K562 (cell line): Measurements from ENCODE around the gene FYTTD1. TPM values are rescaled to one million over a fixed set of nuclear protein-coding genes. Genes with fewer than 3 reads are reported as not detected.

Source experiments
- ARNT ChIP-seq, 2 experiments: fragments of 450-650 bp; IDR thresholded peaks; 2 replicates each; pipeline ENCODE4 v1.6.1; 2016; ENCODE audit warnings: mild to moderate bottlenecking in 1 of 2
- CBX1 ChIP-seq: sonication (generic); IDR thresholded peaks from 2 replicates; pipeline ENCODE4 v1.6.1; 2016; ENCODE audit warnings: antibody characterized with exemption, low read depth, mild to moderate bottlenecking
- CBX5 ChIP-seq: IDR thresholded peaks from 2 replicates; pipeline ENCODE4 v1.6.1; 2014; ENCODE audit warnings: low read depth, borderline replicate concordance
- DNMT1 ChIP-seq: fragments of 450-650 bp; IDR thresholded peaks from 2 replicates; pipeline ENCODE4 v1.6.1; 2016; ENCODE audit warnings: antibody characterized with exemption, mild to moderate bottlenecking
- EZH2 ChIP-seq: IDR thresholded peaks from 2 replicates; pipeline ENCODE4 v1.6.1; 2012; ENCODE audit warnings: low read depth, mild to moderate bottlenecking, inconsistent platforms, low read length, borderline replicate concordance
- GABPB1 ChIP-seq: sonication (generic); formaldehyde crosslinking; IDR thresholded peaks from 2 replicates; pipeline ENCODE4 v1.8.0; 2022; ENCODE audit warnings: mild to moderate bottlenecking, missing genetic modification reagents
- GATAD2A ChIP-seq: fragments of 450-650 bp; IDR thresholded peaks from 2 replicates; pipeline ENCODE4 v1.6.1; 2017
- GTF2F1 ChIP-seq: IDR thresholded peaks from 2 replicates; pipeline ENCODE4 v1.6.1; 2011; ENCODE audit warnings: low read depth, low read length, improper control_type of control experiment
- HMGN3 ChIP-seq: IDR thresholded peaks from 2 replicates; pipeline ENCODE4 v1.6.1; 2011; ENCODE audit warnings: borderline replicate concordance, low read depth, mild to moderate bottlenecking, mixed read lengths, low read length; ENCODE audit not compliant: insufficient read length; ENCODE audit errors: extremely low read depth
- SPI1 ChIP-seq: IDR thresholded peaks from 2 replicates; pipeline ENCODE4 v1.6.1; 2011; ENCODE audit warnings: low read depth, low read length, control low read depth, borderline replicate concordance
- TAF1 ChIP-seq: IDR thresholded peaks from 2 replicates; pipeline ENCODE4 v1.6.1; 2011; ENCODE audit warnings: mild to moderate bottlenecking, low read length, moderate library complexity; ENCODE audit not compliant: insufficient read depth, control insufficient read depth, severe bottlenecking; ENCODE audit errors: extremely low read depth
- TRIM24 ChIP-seq, 2 experiments: fragments of 450-650 bp; IDR thresholded peaks; 2 replicates each; pipeline ENCODE4 v1.6.1; 2016
- YY1 ChIP-seq, 3 experiments: IDR thresholded peaks; 2 replicates each; pipeline ENCODE4 v1.6.1; 2011; ENCODE audit warnings: low read length in 2 of 3, mild to moderate bottlenecking in 2 of 3, moderate library complexity in 2 of 3, borderline replicate concordance in 1 of 3, control low read depth in 1 of 3, low read depth in 1 of 3; ENCODE audit not compliant: insufficient read depth in 3 of 3, insufficient replicate concordance in 2 of 3, control insufficient read depth in 1 of 3, insufficient read length in 1 of 3; ENCODE audit errors: extremely low read depth in 1 of 3
- ZNF79 ChIP-seq: fragments of 250-450 bp; sonication (Bioruptor Pico); IDR thresholded peaks from 2 replicates; pipeline ENCODE4 v1.4.0; 2020; ENCODE audit warnings: low read depth, mild to moderate bottlenecking, moderate library complexity
- polyA plus RNA-seq, 8 experiments: library from polyadenylated mRNA; depleted of rRNA in 4 of 8; stranded (reverse) in 5 of 8; unstranded in 3 of 8; fragments of >200 nt; fragmentation: Nextera tagmentation in 2 of 8; fragmentation: Illumina TruSeq in 1 of 8; extraction: Ambion mirVana in 2 of 8; extraction: Trizol in 1 of 8; gene quantifications; 2 replicates each; pipeline versions ENCODE4 v1.2.1 to v1.2.3, GENCODE V29; 2011 to 2014; ENCODE audit warnings: inconsistent platforms in 1 of 8, missing spikeins in 1 of 8
- total RNA-seq, 7 experiments: library from RNA; depleted of rRNA in 6 of 7; stranded (reverse); fragments of >200 nt in 6 of 7; fragmentation: Illumina TruSeq in 2 of 7; extraction: Trizol in 2 of 7; gene quantifications; 2 replicates each; pipeline versions ENCODE4 v1.2.1 to v1.2.3, GENCODE V29; 2011 to 2021; ENCODE audit warnings: low replicate concordance in 1 of 7
- TF ChIP-seq, protein P1 (sequence below): fragments of 450-650 bp; IDR thresholded peaks from 2 replicates; pipeline ENCODE4 v1.6.1; 2016; ENCODE audit warnings: antibody characterized with exemption
- TF ChIP-seq, protein P2 (sequence below): fragments of 250-450 bp; sonication (Bioruptor Pico); IDR thresholded peaks from 2 replicates; pipeline ENCODE4 v1.5.0; 2022; ENCODE audit warnings: mild to moderate bottlenecking
- TF ChIP-seq, protein P3 (sequence below): sonication (generic); formaldehyde crosslinking; IDR thresholded peaks from 2 replicates; pipeline ENCODE4 v1.8.0; 2023; ENCODE audit warnings: missing genetic modification reagents, mild to moderate bottlenecking, borderline replicate concordance
- TF ChIP-seq, protein P4 (sequence below): sonication (generic); formaldehyde crosslinking; IDR thresholded peaks from 2 replicates; pipeline ENCODE4 v1.8.1; 2022; ENCODE audit warnings: missing genetic modification reagents

Gene FYTTD1
- total and polyA plus RNA-seq, 9 of the 15 experiments (the other 6 are each of a cell fraction or from before 2014, with no cell fraction given), result 35.7 to 106 (median 76.3) TPM

DNA sequence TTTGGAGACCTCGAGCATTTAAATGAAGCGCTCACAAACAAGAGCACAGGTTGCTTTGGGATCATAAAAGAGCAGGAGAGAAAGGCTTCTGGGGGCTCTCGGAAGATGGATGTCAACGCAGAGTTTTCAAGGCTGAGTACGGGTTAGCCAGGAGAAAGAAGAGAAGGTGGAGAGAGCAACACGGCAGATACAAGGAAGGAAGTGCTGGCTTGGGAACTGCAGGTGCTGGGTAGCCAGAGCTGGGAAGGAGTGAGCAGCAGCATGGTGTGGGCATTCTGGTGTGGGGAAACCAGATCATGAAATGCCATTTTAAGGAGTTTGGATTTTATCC lies 12.4 kb upstream of the FYTTD1 start (continued):
- TF ChIP-seq GTF2F1, result no peak
- TF ChIP-seq, protein P1, sequence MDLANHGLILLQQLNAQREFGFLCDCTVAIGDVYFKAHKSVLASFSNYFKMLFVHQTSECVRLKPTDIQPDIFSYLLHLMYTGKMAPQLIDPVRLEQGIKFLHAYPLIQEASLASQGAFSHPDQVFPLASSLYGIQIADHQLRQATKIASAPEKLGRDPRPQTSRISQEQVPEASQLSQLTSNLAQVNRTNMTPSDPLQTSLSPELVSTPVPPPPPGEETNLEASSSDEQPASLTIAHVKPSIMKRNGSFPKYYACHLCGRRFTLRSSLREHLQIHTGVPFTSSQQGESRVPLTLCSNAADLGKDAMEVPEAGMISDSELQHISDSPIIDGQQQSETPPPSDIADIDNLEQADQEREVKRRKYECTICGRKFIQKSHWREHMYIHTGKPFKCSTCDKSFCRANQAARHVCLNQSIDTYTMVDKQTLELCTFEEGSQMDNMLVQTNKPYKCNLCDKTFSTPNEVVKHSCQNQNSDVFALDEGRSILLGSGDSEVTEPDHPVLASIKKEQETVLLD, result peak; percentile 64; the same call in 1 of the 2 replicates
- TF ChIP-seq DNMT1, result 0 out of 2 replicates have a peak, but pooled peaks have one; percentile 43
- TF ChIP-seq TRIM24 (IDR thresholded peaks at IDR 0.05), result no peak
- no peak for TF ChIP-seq EZH2
- no peak for TF ChIP-seq GABPB1
- TF ChIP-seq HMGN3, result no peak
- TF ChIP-seq SPI1, result peak; percentile 49; the same call in 1 of the 2 replicates
- TF ChIP-seq, protein P2, sequence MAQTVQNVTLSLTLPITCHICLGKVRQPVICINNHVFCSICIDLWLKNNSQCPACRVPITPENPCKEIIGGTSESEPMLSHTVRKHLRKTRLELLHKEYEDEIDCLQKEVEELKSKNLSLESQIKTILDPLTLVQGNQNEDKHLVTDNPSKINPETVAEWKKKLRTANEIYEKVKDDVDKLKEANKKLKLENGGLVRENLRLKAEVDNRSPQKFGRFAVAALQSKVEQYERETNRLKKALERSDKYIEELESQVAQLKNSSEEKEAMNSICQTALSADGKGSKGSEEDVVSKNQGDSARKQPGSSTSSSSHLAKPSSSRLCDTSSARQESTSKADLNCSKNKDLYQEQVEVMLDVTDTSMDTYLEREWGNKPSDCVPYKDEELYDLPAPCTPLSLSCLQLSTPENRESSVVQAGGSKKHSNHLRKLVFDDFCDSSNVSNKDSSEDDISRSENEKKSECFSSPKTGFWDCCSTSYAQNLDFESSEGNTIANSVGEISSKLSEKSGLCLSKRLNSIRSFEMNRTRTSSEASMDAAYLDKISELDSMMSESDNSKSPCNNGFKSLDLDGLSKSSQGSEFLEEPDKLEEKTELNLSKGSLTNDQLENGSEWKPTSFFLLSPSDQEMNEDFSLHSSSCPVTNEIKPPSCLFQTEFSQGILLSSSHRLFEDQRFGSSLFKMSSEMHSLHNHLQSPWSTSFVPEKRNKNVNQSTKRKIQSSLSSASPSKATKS (CRISPR knock-in tag), result no peak
- no peak for TF ChIP-seq ZNF79
- peak in 1 of 3 experiments; percentile 18 for TF ChIP-seq YY1 (IDR thresholded peaks at IDR 0.05; ENCODE audit: borderline replicate concordance in 1 of 3, control insufficient read depth in 1 of 3, extremely low read depth in 1 of 3, insufficient read depth in 3 of 3, insufficient read length in 1 of 3, insufficient replicate concordance in 2 of 3, low read depth in 1 of 3, low read length in 2 of 3)
- 0 out of 4 replicates have a peak, but pooled peaks of 1 of the 2 experiments have one; percentile 49 for TF ChIP-seq ARNT (IDR thresholded peaks at IDR 0.05)
- TF ChIP-seq GATAD2A, result peak; percentile 64; the same call in 1 of the 2 replicates
- TF ChIP-seq CBX1, result no peak
- no peak for TF ChIP-seq CBX5
- TF ChIP-seq, protein P3, sequence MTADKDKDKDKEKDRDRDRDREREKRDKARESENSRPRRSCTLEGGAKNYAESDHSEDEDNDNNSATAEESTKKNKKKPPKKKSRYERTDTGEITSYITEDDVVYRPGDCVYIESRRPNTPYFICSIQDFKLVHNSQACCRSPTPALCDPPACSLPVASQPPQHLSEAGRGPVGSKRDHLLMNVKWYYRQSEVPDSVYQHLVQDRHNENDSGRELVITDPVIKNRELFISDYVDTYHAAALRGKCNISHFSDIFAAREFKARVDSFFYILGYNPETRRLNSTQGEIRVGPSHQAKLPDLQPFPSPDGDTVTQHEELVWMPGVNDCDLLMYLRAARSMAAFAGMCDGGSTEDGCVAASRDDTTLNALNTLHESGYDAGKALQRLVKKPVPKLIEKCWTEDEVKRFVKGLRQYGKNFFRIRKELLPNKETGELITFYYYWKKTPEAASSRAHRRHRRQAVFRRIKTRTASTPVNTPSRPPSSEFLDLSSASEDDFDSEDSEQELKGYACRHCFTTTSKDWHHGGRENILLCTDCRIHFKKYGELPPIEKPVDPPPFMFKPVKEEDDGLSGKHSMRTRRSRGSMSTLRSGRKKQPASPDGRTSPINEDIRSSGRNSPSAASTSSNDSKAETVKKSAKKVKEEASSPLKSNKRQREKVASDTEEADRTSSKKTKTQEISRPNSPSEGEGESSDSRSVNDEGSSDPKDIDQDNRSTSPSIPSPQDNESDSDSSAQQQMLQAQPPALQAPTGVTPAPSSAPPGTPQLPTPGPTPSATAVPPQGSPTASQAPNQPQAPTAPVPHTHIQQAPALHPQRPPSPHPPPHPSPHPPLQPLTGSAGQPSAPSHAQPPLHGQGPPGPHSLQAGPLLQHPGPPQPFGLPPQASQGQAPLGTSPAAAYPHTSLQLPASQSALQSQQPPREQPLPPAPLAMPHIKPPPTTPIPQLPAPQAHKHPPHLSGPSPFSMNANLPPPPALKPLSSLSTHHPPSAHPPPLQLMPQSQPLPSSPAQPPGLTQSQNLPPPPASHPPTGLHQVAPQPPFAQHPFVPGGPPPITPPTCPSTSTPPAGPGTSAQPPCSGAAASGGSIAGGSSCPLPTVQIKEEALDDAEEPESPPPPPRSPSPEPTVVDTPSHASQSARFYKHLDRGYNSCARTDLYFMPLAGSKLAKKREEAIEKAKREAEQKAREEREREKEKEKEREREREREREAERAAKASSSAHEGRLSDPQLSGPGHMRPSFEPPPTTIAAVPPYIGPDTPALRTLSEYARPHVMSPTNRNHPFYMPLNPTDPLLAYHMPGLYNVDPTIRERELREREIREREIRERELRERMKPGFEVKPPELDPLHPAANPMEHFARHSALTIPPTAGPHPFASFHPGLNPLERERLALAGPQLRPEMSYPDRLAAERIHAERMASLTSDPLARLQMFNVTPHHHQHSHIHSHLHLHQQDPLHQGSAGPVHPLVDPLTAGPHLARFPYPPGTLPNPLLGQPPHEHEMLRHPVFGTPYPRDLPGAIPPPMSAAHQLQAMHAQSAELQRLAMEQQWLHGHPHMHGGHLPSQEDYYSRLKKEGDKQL (CRISPR knock-in tag), result no peak
- no peak for TF ChIP-seq TAF1
- TF ChIP-seq, protein P4, sequence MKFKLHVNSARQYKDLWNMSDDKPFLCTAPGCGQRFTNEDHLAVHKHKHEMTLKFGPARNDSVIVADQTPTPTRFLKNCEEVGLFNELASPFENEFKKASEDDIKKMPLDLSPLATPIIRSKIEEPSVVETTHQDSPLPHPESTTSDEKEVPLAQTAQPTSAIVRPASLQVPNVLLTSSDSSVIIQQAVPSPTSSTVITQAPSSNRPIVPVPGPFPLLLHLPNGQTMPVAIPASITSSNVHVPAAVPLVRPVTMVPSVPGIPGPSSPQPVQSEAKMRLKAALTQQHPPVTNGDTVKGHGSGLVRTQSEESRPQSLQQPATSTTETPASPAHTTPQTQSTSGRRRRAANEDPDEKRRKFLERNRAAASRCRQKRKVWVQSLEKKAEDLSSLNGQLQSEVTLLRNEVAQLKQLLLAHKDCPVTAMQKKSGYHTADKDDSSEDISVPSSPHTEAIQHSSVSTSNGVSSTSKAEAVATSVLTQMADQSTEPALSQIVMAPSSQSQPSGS, result no peak
